Hippocampal formation (tissue), 2 donors: Measurements from ENCODE around the gene POU6F2.

Source experiments
- DNase-seq, 2 donors: peaks; one replicate each; lab custom pipeline; 2025; lab: John Stamatoyannopoulos, UW

POU6F2 gene

GRCh38 chr7:39507866-39508551 lies 530.3 kb downstream of the POU6F2 start:
- no peak for DNase-seq

- DNase-seq = no peak
Observed at GRCh38 chr7:39509436-39509835, 531.7 kb downstream of the POU6F2 start.

- no peak for DNase-seq
Observed at GRCh38 chr7:39509912-39510311, 532.2 kb downstream of the POU6F2 start.

GRCh38 chr7:39510864-39511354 lies 533.2 kb downstream of the POU6F2 start:
- DNase-seq = no peak

- DNase-seq = no peak
Observed at GRCh38 chr7:39515534-39516228, 538.0 kb downstream of the POU6F2 start.

GRCh38 chr7:39516498-39516897 lies 538.8 kb downstream of the POU6F2 start:
- DNase-seq = no peak

- no peak for DNase-seq
Observed at GRCh38 chr7:39517240-39517639, 539.5 kb downstream of the POU6F2 start.
